Measurements from ENCODE around the gene CCL19.

- TF ChIP-seq, protein P1, sequence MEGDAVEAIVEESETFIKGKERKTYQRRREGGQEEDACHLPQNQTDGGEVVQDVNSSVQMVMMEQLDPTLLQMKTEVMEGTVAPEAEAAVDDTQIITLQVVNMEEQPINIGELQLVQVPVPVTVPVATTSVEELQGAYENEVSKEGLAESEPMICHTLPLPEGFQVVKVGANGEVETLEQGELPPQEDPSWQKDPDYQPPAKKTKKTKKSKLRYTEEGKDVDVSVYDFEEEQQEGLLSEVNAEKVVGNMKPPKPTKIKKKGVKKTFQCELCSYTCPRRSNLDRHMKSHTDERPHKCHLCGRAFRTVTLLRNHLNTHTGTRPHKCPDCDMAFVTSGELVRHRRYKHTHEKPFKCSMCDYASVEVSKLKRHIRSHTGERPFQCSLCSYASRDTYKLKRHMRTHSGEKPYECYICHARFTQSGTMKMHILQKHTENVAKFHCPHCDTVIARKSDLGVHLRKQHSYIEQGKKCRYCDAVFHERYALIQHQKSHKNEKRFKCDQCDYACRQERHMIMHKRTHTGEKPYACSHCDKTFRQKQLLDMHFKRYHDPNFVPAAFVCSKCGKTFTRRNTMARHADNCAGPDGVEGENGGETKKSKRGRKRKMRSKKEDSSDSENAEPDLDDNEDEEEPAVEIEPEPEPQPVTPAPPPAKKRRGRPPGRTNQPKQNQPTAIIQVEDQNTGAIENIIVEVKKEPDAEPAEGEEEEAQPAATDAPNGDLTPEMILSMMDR (conservative IDR thresholded peaks at IDR 0.05; ENCODE audit: low read depth, low read length): peak; percentile 99
- no peak for TF ChIP-seq EZH2 (IDR thresholded peaks at IDR 0.05; ENCODE audit: borderline replicate concordance, low read depth, low read length, poor library complexity, severe bottlenecking)
These were observed 11.0 kb upstream of the CCL19 start for GRCh38 chr9:34701769-34702736.

Measured in A673 (cell line).